DMS53 treated with DMSO at 0.1 percent for 48 hours (cell line): ENCODE measurements around the gene CYCS.

Source experiments
- DNase-seq: peaks from one replicate; lab custom pipeline; 2025; ENCODE audit not compliant: unreplicated experiment; lab: John Stamatoyannopoulos, UW

Gene CYCS

GRCh38 chr7:25125137-25125946, at the start of gene CYCS:
Gene CYCS, minus strand, starts transcription at chr7:25125260. Its CDS starts 1,141 bp downstream, at chr7:25124119.
- DNase-seq, result peak; percentile 100

- DNase-seq, result no peak
Measured at GRCh38 chr7:25173184-25173583, 48.1 kb upstream of the CYCS start.

GRCh38 chr7:25171516-25171915, 46.5 kb upstream of the CYCS start:
- DNase-seq, result no peak

- DNase-seq, result no peak
Measured at GRCh38 chr7:25171071-25171470, 46.0 kb upstream of the CYCS start.

- no peak for DNase-seq
Measured at GRCh38 chr7:25169683-25170082, 44.6 kb upstream of the CYCS start.

- DNase-seq, result no peak
Measured at GRCh38 chr7:25168145-25168544, 43.1 kb upstream of the CYCS start.

- no peak for DNase-seq
Measured at GRCh38 chr7:25167262-25167843, 42.3 kb upstream of the CYCS start.

- peak; percentile 77 for DNase-seq
Measured at GRCh38 chr7:25159983-25160596, 35.0 kb upstream of the CYCS start.

- no peak for DNase-seq
Measured at GRCh38 chr7:25158966-25159365, 33.9 kb upstream of the CYCS start.

GRCh38 chr7:25151773-25152172, 26.7 kb upstream of the CYCS start:
- DNase-seq, result no peak

GRCh38 chr7:25149836-25150235, 24.8 kb upstream of the CYCS start:
- no peak for DNase-seq

GRCh38 chr7:25148772-25149575, 23.9 kb upstream of the CYCS start:
- DNase-seq, result no peak

- no peak for DNase-seq
Measured at GRCh38 chr7:25143763-25144162, 18.7 kb upstream of the CYCS start.

- no peak for DNase-seq
Measured at GRCh38 chr7:25139536-25139935, 14.5 kb upstream of the CYCS start.

- no peak for DNase-seq
Measured at GRCh38 chr7:25134358-25135010, 9.4 kb upstream of the CYCS start.

GRCh38 chr7:25132430-25132829, 7.4 kb upstream of the CYCS start:
- no peak for DNase-seq

GRCh38 chr7:25126751-25127150, 1.7 kb upstream of the CYCS start:
- DNase-seq, result no peak

GRCh38 chr7:25124465-25125136, 459 bp downstream of the CYCS start:
- DNase-seq, result peak; percentile 47

GRCh38 chr7:25122373-25122772, 2.7 kb downstream of the CYCS start:
- no peak for DNase-seq

- no peak for DNase-seq
Measured at GRCh38 chr7:25121599-25121998, 3.5 kb downstream of the CYCS start.
